CD8-positive, alpha-beta memory T cell (primary cell): ENCODE data around the gene HDAC9. TPM values are rescaled to one million over a fixed set of nuclear protein-coding genes. Genes with fewer than 3 reads are reported as not detected.

ENCODE experiments used
- CTCF ChIA-PET: fragments of 350-600 bp; sonication (Branson Sonifier 250); formaldehyde crosslinking; loops from one replicate; lab custom pipeline; 2021; ENCODE audit warnings: antibody characterized with exemption; lab: Charles Lee
- POLR2A ChIA-PET: fragments of 350-600 bp; sonication (Branson Sonifier 250); formaldehyde crosslinking; loops from one replicate; lab custom pipeline; 2021; ENCODE audit warnings: antibody characterized with exemption; lab: Charles Lee
- DNase-seq, 5 donors: peaks; one replicate each; pipeline versions ENCODE4 v3.0.0 to v3.0.0-alpha.2; 2020 to 2022; ENCODE audit warnings: mixed read lengths in 1 of 5
- H3K27ac ChIP-seq: one replicate; pipeline ENCODE4 v1.7.0; 2013; ENCODE audit warnings: low read depth, mild to moderate bottlenecking, low read length, moderate library complexity
- H3K27me3 ChIP-seq: 2 replicates; pipeline ENCODE4 v1.7.0; 2013; ENCODE audit warnings: low read length, mild to moderate bottlenecking; ENCODE audit not compliant: insufficient read depth, poor library complexity, severe bottlenecking
- H3K36me3 ChIP-seq: 2 replicates; pipeline ENCODE4 v1.7.0; 2013; ENCODE audit warnings: mild to moderate bottlenecking, low read length, moderate library complexity; ENCODE audit not compliant: insufficient read depth
- H3K4me1 ChIP-seq: 2 replicates; pipeline ENCODE4 v1.7.0; 2013; ENCODE audit warnings: mild to moderate bottlenecking, low read length, moderate library complexity; ENCODE audit not compliant: insufficient read depth
- H3K4me3 ChIP-seq: 2 replicates; pipeline ENCODE4 v1.7.0; 2013; ENCODE audit warnings: mild to moderate bottlenecking, low read length
- H3K9me3 ChIP-seq: 2 replicates; pipeline ENCODE4 v1.7.0; 2013; ENCODE audit warnings: mild to moderate bottlenecking, low read length
- H3K27ac Mint-ChIP-seq, 8 donors: one replicate each; pipeline ENCODE4 v1.8.0; 2020 to 2021; ENCODE audit warnings: mixed read lengths in 8 of 8, mild to moderate bottlenecking in 6 of 8, inconsistent platforms in 3 of 8, moderate library complexity in 3 of 8
- H3K27me3 Mint-ChIP-seq, 2 donors: one replicate each; pipeline ENCODE4 v1.8.0; 2020 to 2021; ENCODE audit warnings: mixed read lengths in 2 of 2, mild to moderate bottlenecking in 1 of 2, moderate library complexity in 1 of 2
- H3K36me3 Mint-ChIP-seq, 3 donors: one replicate each; pipeline ENCODE4 v1.8.0; 2020 to 2021; ENCODE audit warnings: mixed read lengths in 3 of 3, inconsistent platforms in 1 of 3, mild to moderate bottlenecking in 1 of 3
- H3K4me1 Mint-ChIP-seq, 3 donors: one replicate each; pipeline ENCODE4 v1.8.0; 2020 to 2021; ENCODE audit warnings: mixed read lengths in 3 of 3, inconsistent platforms in 1 of 3, mild to moderate bottlenecking in 1 of 3
- H3K4me3 Mint-ChIP-seq, 7 donors: one replicate each; pipeline ENCODE4 v1.8.0; 2020 to 2021; ENCODE audit warnings: mixed read lengths in 7 of 7, mild to moderate bottlenecking in 6 of 7, moderate library complexity in 4 of 7, inconsistent platforms in 2 of 7
- H3K9me3 Mint-ChIP-seq, 5 donors: one replicate each; pipeline ENCODE4 v1.8.0; 2020 to 2022; ENCODE audit warnings: mixed read lengths in 5 of 5, mild to moderate bottlenecking in 3 of 5, moderate library complexity in 2 of 5, inconsistent platforms in 1 of 5
- polyA plus RNA-seq: library from polyadenylated mRNA; unstranded; fragments of 300-500 nt; fragmentation: Illumina TruSeq; gene quantifications from one replicate; pipeline ENCODE4 v1.2.3, GENCODE V29; 2021
- total RNA-seq, 2 experiments: library from RNA; stranded (reverse); gene quantifications; one replicate each; pipeline ENCODE4 v1.2.3, GENCODE V29; 2021

The HDAC9 gene
- total and polyA plus RNA-seq, 3 experiments from 2014 or later = 2.5 to 5.0 (median 3.2) TPM

DNA sequence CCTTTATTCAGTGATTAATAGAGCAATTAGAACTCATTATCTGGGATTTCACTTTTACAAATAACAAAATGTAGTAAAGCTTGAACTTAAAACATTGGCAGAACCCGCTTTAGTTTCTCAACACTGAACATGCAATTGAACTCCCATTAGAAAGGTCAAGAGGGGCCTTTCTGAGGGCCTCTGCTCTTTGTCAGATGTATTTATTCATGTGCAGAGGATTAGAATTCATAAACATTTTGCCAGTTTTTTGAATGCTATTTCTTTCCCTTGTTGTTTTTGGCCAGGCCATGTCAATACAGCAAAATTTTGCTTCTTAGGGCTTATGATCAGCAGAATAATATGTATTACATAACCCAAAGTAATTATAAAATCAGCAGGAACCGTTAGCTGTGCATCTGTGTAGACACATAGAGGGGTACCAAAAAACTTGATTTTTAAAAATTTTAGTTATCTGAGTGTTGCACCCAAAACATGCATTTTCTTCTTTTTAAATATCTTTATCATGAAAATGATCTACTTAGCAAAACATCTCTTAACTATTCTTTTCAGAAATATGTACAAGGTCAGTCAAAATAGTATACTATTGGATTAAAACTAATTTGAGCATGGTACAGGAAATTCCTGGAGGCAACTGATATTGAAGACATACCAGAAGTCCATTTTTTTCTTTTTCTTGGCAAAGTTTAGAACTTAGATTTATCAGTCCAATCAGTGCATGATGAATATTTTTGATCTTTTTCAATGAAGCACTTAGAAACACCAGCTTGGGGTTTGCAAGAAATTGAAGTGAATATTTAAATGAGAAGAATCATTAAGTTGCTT lies 444.4 kb downstream of the HDAC9 start:
- Mint-ChIP-seq H3K9me3 (peaks cover 0 to 5% (median 2%) of the 10 kb centered on the region in 5 donors), H3K27me3 (no peaks in the 10 kb centered on the region), H3K36me3 (no peaks in the 10 kb centered on the region), H3K4me3 (no peak overlapping the region), H3K27ac (no peak overlapping the region), H3K4me1 (no peaks in the 10 kb centered on the region)
- Histone ChIP-seq H3K9me3 (no peaks in the 10 kb centered on the region), H3K4me1 (no peaks in the 10 kb centered on the region), H3K4me3 (no peak overlapping the region), H3K36me3 (no peaks in the 10 kb centered on the region), H3K27me3 (no peaks in the 10 kb centered on the region), H3K27ac (no peak overlapping the region)
- POLR2A ChIA-PET = no interaction called here
- CTCF ChIA-PET = no interaction called here
- no peak for DNase-seq

DNA sequence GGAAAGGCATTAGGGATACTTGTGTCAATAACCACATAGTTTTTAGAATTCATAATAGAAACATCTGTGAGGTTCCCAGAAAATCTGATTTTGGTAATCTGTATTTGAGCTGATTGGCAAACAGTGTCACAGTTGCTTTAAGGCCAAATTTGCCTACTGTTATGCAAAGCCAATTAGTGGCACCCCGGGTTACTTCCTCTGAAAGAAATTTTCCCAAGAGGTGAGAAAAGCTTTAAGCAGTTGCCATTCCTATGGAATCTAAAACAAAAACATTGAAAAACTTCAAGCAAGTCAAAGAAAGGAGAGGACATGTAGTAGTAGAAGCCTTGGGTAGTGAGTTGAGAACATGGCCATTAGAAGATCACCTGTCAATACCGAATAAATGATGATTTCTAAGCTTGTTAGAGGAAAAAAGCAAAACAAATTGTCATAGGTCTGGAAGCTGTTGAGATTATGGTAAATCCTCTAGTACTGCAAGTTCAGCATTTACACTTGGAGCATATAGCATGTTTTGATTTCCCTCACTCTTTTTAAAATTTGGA lies 445.1 kb downstream of the HDAC9 start:
- Histone ChIP-seq H3K4me3 (no peak overlapping the region), H3K9me3 (no peaks in the 10 kb centered on the region), H3K4me1 (no peaks in the 10 kb centered on the region), H3K27me3 (no peaks in the 10 kb centered on the region), H3K36me3 (no peaks in the 10 kb centered on the region), H3K27ac (no peak overlapping the region)
- CTCF ChIA-PET = no interaction called here
- Mint-ChIP-seq H3K4me1 (no peaks in the 10 kb centered on the region), H3K27ac (no peak overlapping the region), H3K9me3 (peaks cover 0 to 5% (median 2%) of the 10 kb centered on the region in 5 donors), H3K27me3 (no peaks in the 10 kb centered on the region), H3K4me3 (no peak overlapping the region), H3K36me3 (no peaks in the 10 kb centered on the region)
- POLR2A ChIA-PET = no interaction called here
- DNase-seq = no peak

DNA sequence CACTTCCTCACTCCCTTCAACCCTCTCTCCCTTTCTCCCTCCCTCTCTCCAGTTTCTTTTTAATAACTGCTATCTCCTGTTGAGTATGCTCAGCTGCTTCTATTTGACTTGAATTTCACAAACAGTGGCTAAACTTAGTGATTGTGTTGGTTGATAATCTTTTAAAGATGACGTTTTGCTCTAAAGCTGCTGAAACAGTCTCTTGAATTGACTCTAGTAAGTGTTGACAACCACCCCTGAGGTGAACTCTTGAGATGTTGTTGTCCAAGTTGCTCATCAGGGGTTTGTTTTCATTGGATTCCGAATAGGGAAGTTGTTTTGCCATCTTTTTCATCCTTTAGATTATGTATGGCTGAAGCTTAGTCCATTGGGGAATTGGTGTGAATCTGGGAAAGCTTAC lies 445.7 kb downstream of the HDAC9 start:
- ChIA-PET CTCF (no interaction called here), POLR2A (no interaction called here)
- Histone ChIP-seq H3K4me3 (no peak overlapping the region), H3K27me3 (no peaks in the 10 kb centered on the region), H3K36me3 (no peaks in the 10 kb centered on the region), H3K4me1 (no peaks in the 10 kb centered on the region), H3K9me3 (no peaks in the 10 kb centered on the region), H3K27ac (no peak overlapping the region)
- Mint-ChIP-seq H3K27me3 (no peaks in the 10 kb centered on the region), H3K36me3 (no peaks in the 10 kb centered on the region), H3K9me3 (peaks cover 0 to 5% (median 2%) of the 10 kb centered on the region in 5 donors), H3K4me1 (no peaks in the 10 kb centered on the region), H3K4me3 (no peak overlapping the region), H3K27ac (no peak overlapping the region)
- no peak for DNase-seq

DNA sequence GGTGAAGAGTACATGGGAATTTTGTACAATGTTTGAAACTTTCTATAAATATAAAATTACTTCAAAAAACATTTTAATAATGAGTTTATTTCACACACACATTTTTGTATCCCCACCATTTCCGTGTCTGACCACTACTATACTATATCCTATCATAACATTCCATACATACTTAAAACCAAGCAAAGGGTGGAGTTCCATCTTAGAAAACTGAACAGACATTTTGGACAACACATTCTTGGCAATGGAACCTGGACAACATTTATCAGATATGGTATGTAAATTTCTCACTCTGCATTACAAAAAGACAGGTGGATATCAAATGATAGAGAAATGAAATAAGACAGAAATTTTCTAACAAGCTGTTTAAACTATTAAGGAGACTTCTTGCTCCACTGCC lies 453.0 kb downstream of the HDAC9 start:
- no peaks in the 10 kb centered on the region for H3K27me3 ChIP-seq
- peaks cover 0 to 7% (median 0%) of the 10 kb centered on the region in 5 donors for H3K9me3 Mint-ChIP-seq
- no peaks in the 10 kb centered on the region for H3K36me3 Mint-ChIP-seq
- H3K4me1 Mint-ChIP-seq = no peaks in the 10 kb centered on the region
- H3K27ac Mint-ChIP-seq = no peak overlapping the region
- no peak overlapping the region for H3K4me3 Mint-ChIP-seq
- no peak for DNase-seq
- H3K27me3 Mint-ChIP-seq = no peaks in the 10 kb centered on the region
- ChIA-PET POLR2A (no interaction called here), CTCF (no interaction called here)
- H3K4me3 ChIP-seq = no peak overlapping the region
- H3K4me1 ChIP-seq = no peaks in the 10 kb centered on the region
- H3K9me3 ChIP-seq = no peaks in the 10 kb centered on the region
- no peak overlapping the region for H3K27ac ChIP-seq
- no peaks in the 10 kb centered on the region for H3K36me3 ChIP-seq

DNA sequence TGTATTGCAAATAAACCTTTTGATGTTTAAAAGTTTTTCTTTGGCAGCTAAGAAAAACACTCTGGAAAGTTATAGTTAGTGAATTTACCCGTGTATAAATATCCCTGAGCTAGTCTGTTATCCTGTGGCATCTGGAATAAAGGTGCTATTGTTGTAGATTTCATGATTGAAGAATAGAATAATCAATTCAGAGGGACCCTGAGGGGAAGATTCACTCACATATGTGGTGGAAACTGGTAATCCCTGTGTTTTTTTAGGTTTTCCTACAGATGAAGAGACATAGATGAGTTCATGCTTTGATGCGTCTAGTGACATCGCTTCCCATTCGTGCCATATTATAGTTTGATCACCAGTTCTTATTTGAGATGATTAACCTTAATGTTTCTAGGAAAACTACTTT lies 457.3 kb downstream of the HDAC9 start:
- Mint-ChIP-seq H3K27ac (no peak overlapping the region), H3K4me1 (no peaks in the 10 kb centered on the region), H3K27me3 (no peaks in the 10 kb centered on the region), H3K9me3 (peaks cover 0 to 7% (median 0%) of the 10 kb centered on the region in 5 donors), H3K4me3 (no peak overlapping the region), H3K36me3 (no peaks in the 10 kb centered on the region)
- POLR2A ChIA-PET = no interaction called here
- no peaks in the 10 kb centered on the region for H3K4me1 ChIP-seq
- no peak overlapping the region for H3K4me3 ChIP-seq
- no peaks in the 10 kb centered on the region for H3K36me3 ChIP-seq
- no peak for DNase-seq
- H3K27me3 ChIP-seq = no peaks in the 10 kb centered on the region
- no peaks in the 10 kb centered on the region for H3K9me3 ChIP-seq
- H3K27ac ChIP-seq = no peak overlapping the region
- CTCF ChIA-PET = no interaction called here

DNA sequence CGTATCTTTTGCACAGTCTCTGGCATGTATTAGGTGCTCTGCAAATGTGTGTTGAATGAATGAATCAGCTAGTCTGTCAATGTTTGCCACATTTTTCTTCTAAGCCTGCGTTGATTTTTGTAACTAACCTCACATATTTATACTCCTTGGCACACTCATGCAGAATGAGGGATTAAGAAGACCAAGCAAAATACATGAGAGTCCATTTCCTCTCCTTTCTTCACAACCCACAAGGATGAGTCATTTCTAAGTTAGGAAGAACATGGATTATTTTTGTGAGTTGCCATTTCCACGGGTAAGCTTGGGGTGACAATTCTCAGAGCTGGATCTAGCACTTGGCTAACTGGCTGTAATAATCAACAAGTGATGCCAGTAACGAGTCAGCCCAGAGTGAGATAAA lies 463.1 kb downstream of the HDAC9 start:
- Histone ChIP-seq H3K36me3 (no peaks in the 10 kb centered on the region), H3K27me3 (no peaks in the 10 kb centered on the region), H3K4me1 (no peaks in the 10 kb centered on the region), H3K27ac (no peak overlapping the region), H3K4me3 (no peak overlapping the region), H3K9me3 (no peaks in the 10 kb centered on the region)
- CTCF ChIA-PET = no interaction called here
- Mint-ChIP-seq H3K9me3 (peaks cover 0 to 5% (median 0%) of the 10 kb centered on the region in 5 donors), H3K36me3 (no peaks in the 10 kb centered on the region), H3K27ac (no peak overlapping the region), H3K4me1 (no peaks in the 10 kb centered on the region), H3K27me3 (no peaks in the 10 kb centered on the region), H3K4me3 (no peak overlapping the region)
- DNase-seq = no peak
- POLR2A ChIA-PET = no interaction called here

DNA sequence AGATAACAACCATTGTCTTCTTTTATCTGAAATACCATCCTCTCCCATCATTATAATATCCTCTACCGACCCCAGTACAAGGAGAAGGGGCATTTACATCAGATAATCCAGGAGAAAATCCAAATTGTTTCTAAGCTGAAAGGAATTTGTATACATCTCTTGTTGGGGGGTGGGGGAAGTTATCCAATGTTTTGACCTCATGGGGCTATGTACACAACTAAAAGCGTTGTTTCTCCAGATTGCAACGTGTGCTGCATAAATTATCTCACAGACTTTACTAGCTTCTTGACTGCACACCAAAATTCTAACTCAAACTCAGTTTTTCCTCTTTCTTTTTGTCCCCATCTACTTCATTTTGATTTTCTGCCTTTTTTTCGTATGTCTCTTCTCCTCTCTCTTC lies 465.2 kb downstream of the HDAC9 start:
- H3K27me3 ChIP-seq = no peaks in the 10 kb centered on the region
- Mint-ChIP-seq H3K9me3 (peaks cover 0 to 11% (median 0%) of the 10 kb centered on the region in 5 donors), H3K4me1 (no peaks in the 10 kb centered on the region), H3K27ac (no peak overlapping the region), H3K27me3 (no peaks in the 10 kb centered on the region), H3K4me3 (no peak overlapping the region), H3K36me3 (no peaks in the 10 kb centered on the region)
- DNase-seq = no peak
- H3K9me3 ChIP-seq = no peaks in the 10 kb centered on the region
- CTCF ChIA-PET = no interaction called here
- no peak overlapping the region for H3K4me3 ChIP-seq
- H3K36me3 ChIP-seq = no peaks in the 10 kb centered on the region
- POLR2A ChIA-PET = no interaction called here
- no peaks in the 10 kb centered on the region for H3K4me1 ChIP-seq
- H3K27ac ChIP-seq = no peak overlapping the region

DNA sequence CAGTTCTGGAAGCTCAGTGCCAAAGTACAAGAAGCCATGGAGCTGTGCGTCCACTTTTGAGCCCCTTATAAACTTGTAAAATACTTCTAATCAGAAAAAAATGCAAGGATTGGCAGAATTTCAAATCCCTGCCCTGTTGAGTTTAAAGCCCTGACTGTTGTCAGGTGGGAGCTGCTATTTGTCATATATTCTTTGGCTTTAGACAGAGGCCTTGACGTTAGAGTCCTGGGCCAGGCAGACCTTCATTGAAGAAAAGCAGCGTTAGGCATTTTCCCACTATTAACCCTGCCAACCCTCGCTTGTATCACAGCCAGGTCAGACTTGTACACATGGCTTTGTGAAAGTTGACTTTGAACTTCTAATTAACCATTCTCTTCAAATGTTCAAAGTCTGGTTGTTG lies 466.5 kb downstream of the HDAC9 start:
- H3K4me3 Mint-ChIP-seq = no peak overlapping the region
- no peak overlapping the region for H3K27ac ChIP-seq

More for the DNA sequence above, 466.5 kb downstream of the HDAC9 start:
- H3K4me1 Mint-ChIP-seq = no peaks in the 10 kb centered on the region
- no peaks in the 10 kb centered on the region for H3K36me3 Mint-ChIP-seq
- H3K9me3 Mint-ChIP-seq = peaks cover 0 to 11% (median 0%) of the 10 kb centered on the region in 5 donors
- Histone ChIP-seq H3K4me1 (no peaks in the 10 kb centered on the region), H3K4me3 (no peak overlapping the region), H3K9me3 (no peaks in the 10 kb centered on the region), H3K27me3 (no peaks in the 10 kb centered on the region), H3K36me3 (no peaks in the 10 kb centered on the region)
- H3K27ac Mint-ChIP-seq = no peak overlapping the region
- CTCF ChIA-PET = no interaction called here
- DNase-seq = no peak
- no peaks in the 10 kb centered on the region for H3K27me3 Mint-ChIP-seq
- POLR2A ChIA-PET = no interaction called here
